Measurements from ENCODE around the gene MIEN1. TPM values are rescaled to one million over a fixed set of nuclear protein-coding genes. Genes with fewer than 3 reads are reported as not detected.
"Not testable (repeated sequence)": the region's sequence is repeated elsewhere in the genome, so short reads cannot be mapped to it uniquely, and the experiment has no call there.

MIEN1 gene
- polyA plus RNA-seq, 4 donors: 51.5 to 155 (median 114) TPM

DNA sequence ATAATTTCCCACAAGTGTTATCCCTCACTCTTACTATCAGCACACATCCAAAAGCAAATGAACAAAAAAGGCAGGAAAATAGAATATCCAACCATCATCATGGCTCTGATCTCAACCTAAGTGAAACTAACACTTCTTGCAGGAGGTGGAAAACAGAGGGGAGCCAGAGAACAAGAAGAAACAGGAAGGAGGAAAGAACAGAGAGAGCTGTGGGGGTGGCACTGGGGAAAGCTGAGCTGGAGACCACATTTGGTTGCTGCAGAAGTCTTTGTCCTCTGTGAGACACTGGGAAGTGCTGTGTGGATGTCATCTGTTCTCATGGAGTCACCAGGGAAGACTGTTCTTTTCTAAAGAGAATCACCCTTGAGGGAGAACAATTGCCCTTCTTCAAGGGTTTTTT lies 42.1 kb upstream of the MIEN1 start:
- Histone ChIP-seq H3K4me1 (ENCODE audit: control insufficient read depth in 3 of 3, insufficient read depth in 2 of 3, low read depth in 1 of 3, low read length in 2 of 3) (no peaks in the 10 kb centered on the region), H3K27ac (ENCODE audit: low read depth in 1 of 3, low read length in 2 of 3) (peak overlapping the region in 2 of 3 donors; percentile 53 to 86), H3K27me3 (ENCODE audit: control insufficient read depth in 3 of 3, insufficient read depth in 3 of 3, low read length in 3 of 3) (no peaks in the 10 kb centered on the region), H3K36me3 (ENCODE audit: control insufficient read depth in 3 of 3, insufficient read depth in 2 of 3, low read depth in 1 of 3, low read length in 3 of 3) (no peaks in the 10 kb centered on the region), H3K4me3 (ENCODE audit: low read depth in 1 of 3, low read length in 3 of 3) (no peak overlapping the region), H3K9me3 (ENCODE audit: control insufficient read depth in 2 of 2, insufficient read depth in 1 of 2, low read depth in 1 of 2, low read length in 1 of 2) (no peaks in the 10 kb centered on the region)
- FAIRE-seq: no peak
- no peak for DNase-seq

DNA sequence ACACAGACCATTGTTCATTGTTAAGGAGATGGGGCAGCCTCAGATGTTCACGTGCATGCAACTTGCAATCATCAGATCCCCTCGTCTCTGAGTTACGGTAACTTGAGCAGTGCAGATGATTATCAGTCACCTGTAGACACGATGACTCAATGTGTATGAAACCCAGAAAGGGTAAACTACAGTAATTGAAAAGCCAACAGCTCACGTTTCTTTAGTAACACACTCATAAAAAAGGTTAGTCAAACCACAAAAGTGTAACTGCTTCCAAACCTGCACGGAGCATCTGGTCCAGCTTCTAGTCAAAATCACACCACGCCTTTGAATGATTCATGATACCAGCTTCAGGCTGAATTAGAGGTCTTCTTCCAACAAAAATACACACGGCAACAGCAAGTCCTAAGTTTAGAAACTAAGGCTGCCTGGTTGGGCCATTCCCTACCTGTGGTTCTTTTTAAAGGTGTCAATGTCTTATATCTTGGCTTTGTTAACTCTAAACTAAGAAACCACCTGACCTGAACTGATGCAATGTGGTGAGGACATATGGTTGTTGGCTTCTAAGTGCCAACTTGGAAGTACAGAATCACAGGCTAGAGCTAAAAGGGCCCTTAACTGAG lies 39.7 kb upstream of the MIEN1 start:
- DNase-seq (peak in 1 of 2 donors; percentile 48), FAIRE-seq (no peak)
- Histone ChIP-seq H3K9me3 (ENCODE audit: control insufficient read depth in 2 of 2, insufficient read depth in 1 of 2, low read depth in 1 of 2, low read length in 1 of 2) (no peaks in the 10 kb centered on the region), H3K36me3 (ENCODE audit: control insufficient read depth in 3 of 3, insufficient read depth in 2 of 3, low read depth in 1 of 3, low read length in 3 of 3) (no peaks in the 10 kb centered on the region), H3K4me3 (ENCODE audit: low read depth in 1 of 3, low read length in 3 of 3) (no peak overlapping the region), H3K27ac (ENCODE audit: low read depth in 1 of 3, low read length in 2 of 3) (peak overlapping the region in 2 of 3 donors; percentile 38 to 44), H3K27me3 (ENCODE audit: control insufficient read depth in 3 of 3, insufficient read depth in 3 of 3, low read length in 3 of 3) (no peaks in the 10 kb centered on the region), H3K4me1 (ENCODE audit: control insufficient read depth in 3 of 3, insufficient read depth in 2 of 3, low read depth in 1 of 3, low read length in 2 of 3) (no peaks in the 10 kb centered on the region)
- WGBS, 3 donors: 34 to 47% (median 38%) methylated on average over 8 of the region's 8 CpGs

DNA sequence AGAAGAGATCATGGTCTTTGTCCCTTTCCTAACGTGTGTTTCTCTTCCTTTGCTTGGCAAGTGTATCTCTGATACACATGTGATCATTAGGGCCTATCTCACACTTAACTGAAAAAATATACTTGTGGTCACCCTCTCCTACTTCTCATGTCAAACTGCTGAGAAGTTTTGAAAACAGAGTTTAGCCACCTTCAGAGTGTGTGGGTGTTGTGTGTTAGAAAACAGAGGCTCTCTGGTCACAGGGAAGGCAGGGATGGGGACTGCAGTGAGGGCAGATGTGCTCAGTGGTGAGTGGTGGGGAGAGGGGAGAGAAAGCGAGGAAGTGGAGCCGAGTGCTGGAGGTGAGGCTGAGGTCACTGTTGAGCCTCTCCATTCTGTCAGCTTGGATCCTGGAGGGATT lies 36.8 kb upstream of the MIEN1 start:
- Histone ChIP-seq H3K27ac (ENCODE audit: low read depth in 1 of 3, low read length in 2 of 3) (peak overlapping the region in 2 of 3 donors; percentile 2 to 63), H3K4me3 (ENCODE audit: low read depth in 1 of 3, low read length in 3 of 3) (no peak overlapping the region), H3K36me3 (ENCODE audit: control insufficient read depth in 3 of 3, insufficient read depth in 2 of 3, low read depth in 1 of 3, low read length in 3 of 3) (no peaks in the 10 kb centered on the region), H3K27me3 (ENCODE audit: control insufficient read depth in 3 of 3, insufficient read depth in 3 of 3, low read length in 3 of 3) (no peaks in the 10 kb centered on the region), H3K9me3 (ENCODE audit: control insufficient read depth in 2 of 2, insufficient read depth in 1 of 2, low read depth in 1 of 2, low read length in 1 of 2) (no peaks in the 10 kb centered on the region), H3K4me1 (ENCODE audit: control insufficient read depth in 3 of 3, insufficient read depth in 2 of 3, low read depth in 1 of 3, low read length in 2 of 3) (no peaks in the 10 kb centered on the region)
- FAIRE-seq (no peak), DNase-seq (no peak)
- WGBS, 3 donors: 44 to 62% (median 55%) methylated on average over 3 of the region's 3 CpGs

DNA sequence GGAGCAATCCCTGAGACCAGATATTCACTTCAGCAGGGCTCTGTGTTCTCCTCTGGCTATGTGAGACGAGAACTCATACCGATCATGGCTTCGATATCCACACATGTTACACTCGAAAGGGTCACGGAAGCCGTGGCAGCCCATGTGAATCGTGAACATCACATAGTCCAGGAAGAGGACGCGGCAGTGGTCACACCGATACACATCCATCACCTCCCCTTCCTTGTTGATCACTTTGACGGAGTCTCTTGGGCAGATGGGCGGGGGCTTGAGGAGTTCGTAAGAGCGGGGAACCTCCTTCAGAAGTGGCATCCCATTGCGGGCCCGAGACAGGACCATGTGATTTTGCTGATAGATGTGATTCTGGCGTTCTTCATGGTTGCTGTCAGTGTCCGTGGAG lies 35.4 kb upstream of the MIEN1 start:
- Histone ChIP-seq H3K36me3 (ENCODE audit: control insufficient read depth in 3 of 3, insufficient read depth in 2 of 3, low read depth in 1 of 3, low read length in 3 of 3) (no peaks in the 10 kb centered on the region), H3K4me1 (ENCODE audit: control insufficient read depth in 3 of 3, insufficient read depth in 2 of 3, low read depth in 1 of 3, low read length in 2 of 3) (no peaks in the 10 kb centered on the region), H3K27ac (ENCODE audit: low read depth in 1 of 3, low read length in 2 of 3) (no peak overlapping the region), H3K9me3 (ENCODE audit: control insufficient read depth in 2 of 2, insufficient read depth in 1 of 2, low read depth in 1 of 2, low read length in 1 of 2) (no peaks in the 10 kb centered on the region), H3K27me3 (ENCODE audit: control insufficient read depth in 3 of 3, insufficient read depth in 3 of 3, low read length in 3 of 3) (peaks cover 0 to 2% (median 0%) of the 10 kb centered on the region in 3 donors), H3K4me3 (ENCODE audit: low read depth in 1 of 3, low read length in 3 of 3) (no peak overlapping the region)
- DNase-seq (no peak), FAIRE-seq (no peak)
- 87 to 90% (median 90%) methylated on average over 18 of the region's 18 CpGs for WGBS, 3 donors

DNA sequence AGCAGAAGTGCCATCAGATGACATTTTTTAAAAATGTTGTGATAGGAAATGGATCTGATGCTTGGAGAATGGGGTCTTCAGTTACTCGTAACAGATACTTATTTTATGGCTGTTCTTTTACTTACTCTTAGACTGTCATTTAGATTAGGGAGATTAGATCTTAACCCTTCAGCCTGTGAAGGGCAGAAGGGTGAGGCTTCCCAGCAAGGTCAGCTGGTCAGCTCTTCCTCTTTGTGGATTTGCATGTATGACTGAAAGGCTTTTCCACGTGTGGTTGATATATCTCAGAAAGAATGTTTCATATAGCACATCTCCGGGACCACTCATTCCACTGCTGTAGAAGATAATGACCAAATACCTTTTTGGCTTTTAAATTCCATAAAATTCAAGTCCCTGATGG lies 34.8 kb upstream of the MIEN1 start:
- no peaks in the 10 kb centered on the region for H3K4me1 ChIP-seq (ENCODE audit: control insufficient read depth in 3 of 3, insufficient read depth in 2 of 3, low read depth in 1 of 3, low read length in 2 of 3)
- FAIRE-seq (no peak), DNase-seq (no peak)
- peaks cover 0 to 3% (median 0%) of the 10 kb centered on the region in 3 donors for H3K27me3 ChIP-seq (ENCODE audit: control insufficient read depth in 3 of 3, insufficient read depth in 3 of 3, low read length in 3 of 3)
- WGBS, 3 donors: 40 to 61% (median 40%) methylated on average over 3 of the region's 3 CpGs
- no peaks in the 10 kb centered on the region for H3K9me3 ChIP-seq (ENCODE audit: control insufficient read depth in 2 of 2, insufficient read depth in 1 of 2, low read depth in 1 of 2, low read length in 1 of 2)
- H3K27ac ChIP-seq (ENCODE audit: low read depth in 1 of 3, low read length in 2 of 3): no peak overlapping the region
- H3K36me3 ChIP-seq (ENCODE audit: control insufficient read depth in 3 of 3, insufficient read depth in 2 of 3, low read depth in 1 of 3, low read length in 3 of 3): no peaks in the 10 kb centered on the region
- H3K4me3 ChIP-seq (ENCODE audit: low read depth in 1 of 3, low read length in 3 of 3): no peak overlapping the region

DNA sequence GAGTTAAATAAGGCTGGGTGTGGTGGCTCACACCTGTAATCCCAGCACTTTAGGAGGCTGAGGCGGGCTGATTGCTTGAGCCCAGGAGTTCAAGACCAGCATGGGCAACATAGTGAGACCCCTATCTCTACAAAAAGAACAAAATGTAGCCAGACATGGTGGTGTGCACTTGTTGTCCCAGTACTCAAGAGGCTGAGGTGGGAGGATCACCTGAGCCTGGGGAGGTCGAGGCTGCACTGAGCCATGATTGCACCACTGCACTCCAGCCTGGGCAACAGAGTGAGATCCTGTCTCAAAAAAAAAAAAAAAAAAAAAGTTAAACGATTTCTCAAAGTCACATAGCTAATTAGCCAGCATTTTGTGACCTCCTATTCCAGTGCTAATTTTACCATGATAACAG lies 33.8 kb upstream of the MIEN1 start:
- not testable (repeated sequence) for DNase-seq; H3K9me3 ChIP-seq (ENCODE audit: control insufficient read depth in 2 of 2, insufficient read depth in 1 of 2, low read depth in 1 of 2, low read length in 1 of 2); H3K4me3 ChIP-seq (ENCODE audit: low read depth in 1 of 3, low read length in 3 of 3); H3K27me3 ChIP-seq (ENCODE audit: control insufficient read depth in 3 of 3, insufficient read depth in 3 of 3, low read length in 3 of 3); H3K36me3 ChIP-seq (ENCODE audit: control insufficient read depth in 3 of 3, insufficient read depth in 2 of 3, low read depth in 1 of 3, low read length in 3 of 3); H3K27ac ChIP-seq (ENCODE audit: low read depth in 1 of 3, low read length in 2 of 3); FAIRE-seq; H3K4me1 ChIP-seq (ENCODE audit: control insufficient read depth in 3 of 3, insufficient read depth in 2 of 3, low read depth in 1 of 3, low read length in 2 of 3)
- WGBS, 3 donors: 55 to 78% (median 63%) methylated on average over 3 of the region's 3 CpGs

DNA sequence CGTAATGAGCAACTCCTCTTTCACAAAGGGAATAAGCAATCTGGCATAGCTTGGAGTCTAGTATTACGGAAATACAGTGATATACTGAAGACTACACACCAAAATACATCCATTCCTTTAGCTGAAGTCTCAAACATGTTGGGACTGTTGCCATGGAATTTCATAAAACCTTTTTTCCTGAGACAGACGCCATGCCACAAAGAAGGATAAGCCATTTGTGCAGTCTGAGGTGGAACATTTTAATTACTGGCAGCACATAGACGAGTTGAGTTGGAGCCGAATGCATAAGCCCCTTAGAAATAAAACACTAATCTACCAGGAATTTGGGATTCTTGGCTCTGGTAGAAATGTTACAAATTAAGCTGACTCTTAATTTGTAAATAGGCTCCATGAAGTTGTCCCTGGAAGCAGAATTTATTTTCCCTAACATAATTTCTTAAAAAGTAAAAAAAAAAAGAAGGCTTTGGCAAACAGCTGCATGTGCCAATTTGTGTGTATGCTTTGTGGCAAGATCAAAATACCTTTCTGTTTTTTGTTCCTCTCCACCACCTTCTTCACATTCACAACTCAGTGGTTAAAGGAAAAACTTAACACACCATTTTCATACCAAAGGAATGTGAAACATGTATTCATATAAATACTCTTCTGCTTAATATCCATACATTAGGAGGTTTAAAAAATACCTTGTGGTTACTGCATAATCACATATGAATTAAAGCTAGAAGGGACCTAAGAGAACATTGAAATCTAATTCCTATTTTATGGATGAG lies 32.9 kb upstream of the MIEN1 start:
- Histone ChIP-seq H3K27ac (ENCODE audit: low read depth in 1 of 3, low read length in 2 of 3) (no peak overlapping the region), H3K27me3 (ENCODE audit: control insufficient read depth in 3 of 3, insufficient read depth in 3 of 3, low read length in 3 of 3) (peaks cover 0 to 5% (median 0%) of the 10 kb centered on the region in 3 donors), H3K9me3 (ENCODE audit: control insufficient read depth in 2 of 2, insufficient read depth in 1 of 2, low read depth in 1 of 2, low read length in 1 of 2) (no peaks in the 10 kb centered on the region), H3K4me1 (ENCODE audit: control insufficient read depth in 3 of 3, insufficient read depth in 2 of 3, low read depth in 1 of 3, low read length in 2 of 3) (no peaks in the 10 kb centered on the region), H3K36me3 (ENCODE audit: control insufficient read depth in 3 of 3, insufficient read depth in 2 of 3, low read depth in 1 of 3, low read length in 3 of 3) (no peaks in the 10 kb centered on the region), H3K4me3 (ENCODE audit: low read depth in 1 of 3, low read length in 3 of 3) (no peak overlapping the region)
- 75 to 87% (median 75%) methylated on average over 5 of the region's 5 CpGs for WGBS, 3 donors
- DNase-seq (no peak), FAIRE-seq (no peak)

DNA sequence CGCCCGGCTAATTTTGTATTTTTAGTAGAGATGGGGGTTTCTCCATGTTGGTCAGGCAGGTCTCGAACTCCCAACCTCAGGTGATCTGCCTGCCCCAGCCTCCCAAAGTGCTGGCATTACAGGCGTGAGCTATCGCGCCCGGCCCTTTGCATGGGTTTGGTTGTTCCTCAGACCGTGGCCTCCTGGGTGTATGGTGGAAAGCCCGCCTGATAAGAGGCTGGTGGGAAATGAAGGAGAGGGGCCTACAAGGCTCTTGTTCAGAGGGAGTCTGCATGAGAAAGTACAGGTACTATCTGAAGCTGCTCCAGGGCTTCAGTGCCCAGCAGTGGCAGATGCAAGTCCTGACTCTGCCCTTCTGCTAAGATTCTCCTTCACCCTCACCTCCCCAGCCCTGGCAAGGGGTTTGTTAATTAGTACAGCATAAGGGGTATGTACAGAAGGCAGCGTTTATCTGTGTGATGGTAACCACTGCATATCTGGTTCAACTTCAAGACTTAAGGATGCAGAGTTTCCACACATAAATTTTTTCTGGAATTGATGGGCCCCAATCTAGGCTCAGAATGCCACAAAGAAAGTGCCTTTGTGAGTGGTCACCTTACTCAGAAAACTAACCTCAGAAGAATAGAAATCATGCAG lies 31.6 kb upstream of the MIEN1 start:
- no peaks in the 10 kb centered on the region for H3K9me3 ChIP-seq (ENCODE audit: control insufficient read depth in 2 of 2, insufficient read depth in 1 of 2, low read depth in 1 of 2, low read length in 1 of 2)
- H3K27ac ChIP-seq (ENCODE audit: low read depth in 1 of 3, low read length in 2 of 3): no peak overlapping the region
- 92 to 96% (median 94%) methylated on average over 10 of the region's 10 CpGs for WGBS, 3 donors
- no peaks in the 10 kb centered on the region for H3K36me3 ChIP-seq (ENCODE audit: control insufficient read depth in 3 of 3, insufficient read depth in 2 of 3, low read depth in 1 of 3, low read length in 3 of 3)
- no peak for FAIRE-seq
- H3K4me1 ChIP-seq (ENCODE audit: control insufficient read depth in 3 of 3, insufficient read depth in 2 of 3, low read depth in 1 of 3, low read length in 2 of 3): no peaks in the 10 kb centered on the region
- no peak for DNase-seq
- peaks cover 0 to 8% (median 0%) of the 10 kb centered on the region in 3 donors for H3K27me3 ChIP-seq (ENCODE audit: control insufficient read depth in 3 of 3, insufficient read depth in 3 of 3, low read length in 3 of 3)
- H3K4me3 ChIP-seq (ENCODE audit: low read depth in 1 of 3, low read length in 3 of 3): no peak overlapping the region

Measured in small intestine (tissue), 7 donors.